ENCODE data around the gene EFCAB8. TPM values are rescaled to one million over a fixed set of nuclear protein-coding genes. Genes with fewer than 3 reads are reported as not detected.

Gene EFCAB8
- total RNA-seq, 1 donor from 2014 or later = not detected

DNA sequence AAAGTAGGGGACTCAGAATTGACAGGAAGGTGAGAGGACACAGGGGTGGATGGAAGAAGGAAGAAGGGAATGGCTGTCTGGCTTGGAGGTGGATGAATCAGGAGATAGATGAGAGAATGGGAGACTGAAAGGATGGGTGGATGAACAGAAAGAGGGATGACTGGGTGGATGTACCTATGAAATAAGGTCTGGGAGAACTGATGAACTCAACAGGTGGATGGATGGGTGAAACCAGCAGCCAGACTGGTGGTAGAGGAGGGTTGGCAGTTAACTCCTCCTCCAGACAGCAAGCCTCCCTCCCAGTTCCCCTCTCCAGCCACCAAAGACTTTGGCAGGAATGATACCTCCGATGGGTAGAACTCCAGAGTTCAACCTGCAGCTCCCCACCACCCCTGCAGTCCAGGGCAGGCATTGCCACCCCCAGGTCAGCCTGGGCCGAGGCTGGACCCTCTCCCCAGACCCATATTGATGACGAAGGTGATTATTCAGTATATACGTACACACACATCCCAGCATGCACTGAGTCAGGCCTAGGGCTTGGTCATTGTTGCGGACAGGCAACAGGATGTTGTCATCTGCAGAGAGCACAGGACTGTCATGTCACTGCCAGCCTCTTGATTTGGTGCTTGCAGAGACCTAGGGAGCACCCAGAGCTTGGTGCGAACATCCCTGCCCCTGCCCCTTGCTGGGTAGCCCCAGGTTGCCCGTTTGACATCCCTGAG is 143.5 kb downstream of the EFCAB8 start:
- no peak for DNase-seq (ENCODE audit: low read depth)
- TF ChIP-seq, protein P1, sequence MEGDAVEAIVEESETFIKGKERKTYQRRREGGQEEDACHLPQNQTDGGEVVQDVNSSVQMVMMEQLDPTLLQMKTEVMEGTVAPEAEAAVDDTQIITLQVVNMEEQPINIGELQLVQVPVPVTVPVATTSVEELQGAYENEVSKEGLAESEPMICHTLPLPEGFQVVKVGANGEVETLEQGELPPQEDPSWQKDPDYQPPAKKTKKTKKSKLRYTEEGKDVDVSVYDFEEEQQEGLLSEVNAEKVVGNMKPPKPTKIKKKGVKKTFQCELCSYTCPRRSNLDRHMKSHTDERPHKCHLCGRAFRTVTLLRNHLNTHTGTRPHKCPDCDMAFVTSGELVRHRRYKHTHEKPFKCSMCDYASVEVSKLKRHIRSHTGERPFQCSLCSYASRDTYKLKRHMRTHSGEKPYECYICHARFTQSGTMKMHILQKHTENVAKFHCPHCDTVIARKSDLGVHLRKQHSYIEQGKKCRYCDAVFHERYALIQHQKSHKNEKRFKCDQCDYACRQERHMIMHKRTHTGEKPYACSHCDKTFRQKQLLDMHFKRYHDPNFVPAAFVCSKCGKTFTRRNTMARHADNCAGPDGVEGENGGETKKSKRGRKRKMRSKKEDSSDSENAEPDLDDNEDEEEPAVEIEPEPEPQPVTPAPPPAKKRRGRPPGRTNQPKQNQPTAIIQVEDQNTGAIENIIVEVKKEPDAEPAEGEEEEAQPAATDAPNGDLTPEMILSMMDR (conservative IDR thresholded peaks at IDR 0.05; ENCODE audit: low read depth, low read length) = no peak
- no peak overlapping the region for H3K4me3 ChIP-seq (ENCODE audit: low read depth, low read length)

DNA sequence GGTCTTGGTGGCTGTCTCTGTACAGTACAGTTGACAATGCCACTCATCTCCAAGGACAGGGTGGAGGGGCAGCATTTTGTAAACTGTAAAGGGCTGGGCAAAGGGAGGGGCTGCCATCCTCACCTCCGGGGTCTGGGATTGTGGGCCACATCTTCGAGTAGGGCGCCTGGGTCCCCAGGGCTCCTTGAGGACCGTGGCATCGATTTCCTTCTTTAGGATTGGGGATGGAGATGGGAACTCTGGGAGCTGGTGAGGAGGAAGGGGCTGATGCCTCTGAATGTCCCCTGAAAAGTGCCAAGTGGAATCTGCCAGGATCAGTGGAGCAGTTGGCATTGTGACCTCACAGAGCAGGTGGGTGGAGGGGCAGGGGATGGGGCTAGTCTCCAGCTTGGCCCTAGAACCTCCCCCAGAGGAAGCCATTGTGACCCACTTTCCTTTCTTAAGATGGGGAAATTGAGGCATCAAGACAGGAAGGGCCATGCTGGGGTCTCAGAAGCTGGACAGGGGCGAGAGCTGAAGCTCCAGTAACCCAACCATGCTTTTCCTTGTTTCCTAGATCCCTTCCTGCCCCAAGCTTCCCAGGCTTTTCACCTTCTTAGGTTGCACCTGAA is 145.5 kb downstream of the EFCAB8 start, which contains the start of gene SUN5:
Gene SUN5 (minus strand): TSS at position 293 of the 611 bp plus-strand sequence. CDS start 93 bp downstream, at position 200.
- no peak within 1 kb of the TSS for H3K4me3 ChIP-seq (ENCODE audit: low read depth, low read length)
- TF ChIP-seq, protein P1 (conservative IDR thresholded peaks at IDR 0.05; ENCODE audit: low read depth, low read length) = no peak
- no peak for DNase-seq (ENCODE audit: low read depth)

DNA sequence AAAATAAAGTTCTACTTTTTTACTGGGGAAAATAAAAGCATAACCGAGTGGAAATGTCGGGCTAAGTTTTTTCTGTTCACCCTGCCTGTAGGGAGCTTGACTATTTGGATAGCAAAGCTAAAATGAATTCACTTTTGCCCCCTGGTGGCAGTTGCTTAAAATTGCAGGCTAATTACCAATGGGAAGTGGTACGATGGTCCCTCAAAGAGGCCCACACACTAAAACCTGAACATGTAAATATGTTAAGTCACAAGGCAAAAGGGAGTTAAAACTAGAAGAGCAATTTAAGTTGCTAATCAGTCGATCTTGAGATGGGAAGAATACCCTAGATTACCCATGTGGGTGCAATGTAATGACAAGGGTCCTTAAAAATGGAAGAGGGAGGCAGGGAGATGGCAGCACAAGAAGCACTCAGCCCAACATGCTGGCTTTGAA is 146.4 kb downstream of the EFCAB8 start:
- no peak overlapping the region for H3K4me3 ChIP-seq (ENCODE audit: low read depth, low read length)
- TF ChIP-seq, protein P1 (conservative IDR thresholded peaks at IDR 0.05; ENCODE audit: low read depth, low read length) = peak; percentile 48
- DNase-seq (ENCODE audit: low read depth) = no peak

DNA sequence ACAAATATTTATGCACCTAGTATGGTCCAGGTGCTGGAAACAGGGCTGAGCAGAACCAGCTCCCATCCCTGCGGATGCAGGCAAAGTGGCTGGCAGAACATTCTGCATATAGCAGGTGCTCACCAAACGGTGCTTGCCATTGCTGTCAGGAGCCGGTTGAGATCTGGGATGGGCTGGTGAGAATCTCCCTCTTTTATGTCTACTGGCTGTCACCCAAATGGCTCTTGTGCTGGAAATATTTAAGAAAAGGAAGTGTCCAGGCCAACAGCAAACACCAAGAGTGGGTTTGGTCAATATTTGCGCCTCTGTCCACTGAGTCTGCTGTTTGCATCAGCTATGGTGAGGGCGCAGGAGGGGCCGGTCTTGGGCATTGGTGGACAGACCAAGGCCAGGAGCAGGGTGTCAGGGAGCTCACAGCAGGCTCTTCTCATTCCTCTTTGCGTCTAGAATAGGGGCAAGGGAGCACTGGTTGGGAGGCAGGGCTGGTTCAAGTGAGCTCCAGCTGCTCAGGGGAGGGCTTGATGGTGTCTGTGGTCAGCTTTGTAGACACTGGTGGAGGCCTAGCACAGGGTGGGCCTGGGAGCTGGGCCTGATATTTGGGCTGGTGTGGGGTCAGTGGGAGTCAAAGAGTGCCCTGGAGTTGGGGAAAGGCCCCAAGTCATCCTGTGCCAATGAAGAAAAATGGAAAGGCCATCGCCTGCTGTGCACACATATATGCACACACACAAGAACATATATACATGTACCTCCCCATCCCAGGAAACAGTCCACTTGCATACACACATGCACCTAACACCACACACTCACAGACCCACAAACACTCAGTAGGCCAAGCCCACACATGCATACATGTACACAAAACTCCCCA is 147.4 kb downstream of the EFCAB8 start:
- no peak for DNase-seq (ENCODE audit: low read depth)
- H3K4me3 ChIP-seq (ENCODE audit: low read depth, low read length) = no peak overlapping the region
- TF ChIP-seq, protein P1 (conservative IDR thresholded peaks at IDR 0.05; ENCODE audit: low read depth, low read length) = no peak

DNA sequence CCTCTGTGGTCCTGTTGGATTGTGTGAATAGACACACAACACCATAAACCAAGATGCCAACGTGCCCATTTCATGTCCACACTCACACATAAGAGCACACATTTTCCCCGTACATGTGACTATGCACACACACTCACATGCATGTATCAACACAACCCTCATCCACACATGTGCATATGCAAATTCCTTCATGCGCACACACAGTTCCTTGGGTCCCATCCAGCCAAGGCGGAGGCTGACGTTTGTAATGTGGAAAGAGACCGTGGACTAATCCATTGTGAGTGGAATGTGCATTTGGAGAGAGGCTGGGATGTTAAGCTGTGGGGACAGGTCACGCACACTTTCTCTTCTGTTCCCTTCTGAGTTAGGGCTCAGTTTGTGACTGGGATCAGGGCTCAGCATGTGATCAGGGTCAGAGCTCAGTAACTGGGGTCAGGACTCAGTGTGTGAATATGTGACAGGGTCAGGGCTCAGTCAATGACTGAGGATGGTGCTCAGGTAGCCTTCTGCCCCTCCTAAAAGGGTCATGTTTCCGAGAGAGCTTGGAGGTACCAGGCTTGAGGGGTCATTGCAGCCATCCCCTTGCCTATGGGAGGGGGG is 148.2 kb downstream of the EFCAB8 start:
- H3K4me3 ChIP-seq (ENCODE audit: low read depth, low read length) = no peak overlapping the region
- TF ChIP-seq, protein P1 (conservative IDR thresholded peaks at IDR 0.05; ENCODE audit: low read depth, low read length) = no peak

More for the DNA sequence above, 148.2 kb downstream of the EFCAB8 start:
- no peak for DNase-seq (ENCODE audit: low read depth)
